ENCODE measurements around the gene VSX2. TPM values are rescaled to one million over a fixed set of nuclear protein-coding genes. Genes with fewer than 3 reads are reported as not detected.
A peak's percentile ranks its signal among the peaks of the same experiment; 100 is the strongest.

The VSX2 gene
- total and polyA plus RNA-seq, 2 of the 13 experiments (the other 11 are each of a cell fraction or from before 2014, with no cell fraction given) = 0.05 TPM; not detected in 1

GRCh38 chr14:74249433-74250375 is 10.5 kb downstream of the VSX2 start (continued):
- TF ChIP-seq RXRB (CRISPR knock-in tag; IDR thresholded peaks at IDR 0.05; ENCODE audit: borderline replicate concordance) = peak; percentile 9; the same call in 1 of the 2 replicates
- peak; percentile 91 for TF ChIP-seq ZNF770 (CRISPR knock-in tag; IDR thresholded peaks at IDR 0.05)
- TF ChIP-seq ZFP1 (CRISPR knock-in tag; IDR thresholded peaks at IDR 0.05) = no peak
- peak; percentile 70; the same call in 1 of the 2 replicates for TF ChIP-seq KDM1A (CRISPR knock-in tag; IDR thresholded peaks at IDR 0.05)
- no peak for TF ChIP-seq USF2 (IDR thresholded peaks at IDR 0.05; ENCODE audit: low read depth, low read length)
- TF ChIP-seq USF2 (CRISPR knock-in tag; IDR thresholded peaks at IDR 0.05; ENCODE audit: borderline replicate concordance) = no peak
- 0 out of 2 replicates have a peak, but pooled peaks have one; percentile 1 for TF ChIP-seq ZNF260 (CRISPR knock-in tag; IDR thresholded peaks at IDR 0.05; ENCODE audit: borderline replicate concordance, low read depth)
- TF ChIP-seq ATF1 (CRISPR knock-in tag; IDR thresholded peaks at IDR 0.05) = no peak
- TF ChIP-seq ZNF564 (CRISPR knock-in tag; IDR thresholded peaks at IDR 0.05) = no peak
- TF ChIP-seq ZNF879 (CRISPR knock-in tag; IDR thresholded peaks at IDR 0.05) = no peak
- TF ChIP-seq HOXA5 (CRISPR knock-in tag; IDR thresholded peaks at IDR 0.05) = no peak
- 0 out of 2 replicates have a peak, but pooled peaks have one; percentile 22 for TF ChIP-seq NR2F6 (IDR thresholded peaks at IDR 0.05)
- TF ChIP-seq NR2F6 (CRISPR knock-in tag; IDR thresholded peaks at IDR 0.05) = no peak
- no peak for TF ChIP-seq HOXA7 (CRISPR knock-in tag; IDR thresholded peaks at IDR 0.05)
- TF ChIP-seq NFE2L2 (IDR thresholded peaks at IDR 0.05; ENCODE audit: low read length) = peak; percentile 70
- no peak for TF ChIP-seq ZBTB8A (CRISPR knock-in tag; IDR thresholded peaks at IDR 0.05; ENCODE audit: borderline replicate concordance, low read depth)
- 0 out of 2 replicates have a peak, but pooled peaks have one; percentile 15 for TF ChIP-seq PAXIP1 (CRISPR knock-in tag; conservative IDR thresholded peaks at IDR 0.05)
- peak; percentile 22; the same call in 1 of the 2 replicates for TF ChIP-seq ZNF460 (CRISPR knock-in tag; IDR thresholded peaks at IDR 0.05; ENCODE audit: borderline replicate concordance)
- no peak for TF ChIP-seq FOXP1 (IDR thresholded peaks at IDR 0.05)
- peak; percentile 53; the same call in 1 of the 2 replicates for TF ChIP-seq FOXP1 (CRISPR knock-in tag; IDR thresholded peaks at IDR 0.05)
- TF ChIP-seq CHD4 (IDR thresholded peaks at IDR 0.05; ENCODE audit: borderline replicate concordance, low read length) = peak; percentile 90; the same call in 1 of the 2 replicates
- TF ChIP-seq ZNF704 (CRISPR knock-in tag; IDR thresholded peaks at IDR 0.05; ENCODE audit: borderline replicate concordance) = no peak

Data from HepG2 (cell line).